ENCODE measurements around the gene GYPB. TPM values are rescaled to one million over a fixed set of nuclear protein-coding genes. Genes with fewer than 3 reads are reported as not detected.
A peak's percentile ranks its signal among the peaks of the same experiment; 100 is the strongest.
"Not testable (repeated sequence)": the region's sequence is repeated elsewhere in the genome, so short reads cannot be mapped to it uniquely, and the experiment has no call there.

The GYPB gene
- total RNA-seq, 2 experiments from 2014 or later = not detected

DNA sequence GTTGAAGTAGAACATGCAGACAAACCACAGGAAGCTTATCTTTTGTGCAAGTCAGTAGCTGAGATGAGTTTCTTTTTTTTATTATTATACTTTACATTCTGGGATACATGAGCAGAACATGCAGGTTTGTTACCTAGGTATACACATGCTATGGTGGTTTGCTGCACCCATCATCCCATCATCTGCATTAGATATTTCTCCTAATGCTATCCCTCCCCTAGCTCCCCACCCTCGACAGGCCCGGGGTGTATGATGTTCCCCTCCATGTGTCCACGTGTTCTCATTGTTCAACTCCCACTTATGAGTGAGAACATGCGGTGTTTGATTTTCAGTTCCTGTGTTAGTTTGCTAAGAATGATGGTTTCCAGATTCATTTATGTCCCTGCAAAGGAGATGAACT lies 11.5 kb upstream of the GYPB start:
- H3K36me3 Mint-ChIP-seq (ENCODE audit: low read depth); H3K27me3 Mint-ChIP-seq; H3K27ac Mint-ChIP-seq; H3K9me3 Mint-ChIP-seq (ENCODE audit: low read depth); CTCF ChIA-PET; H3K4me3 Mint-ChIP-seq; POLR2A ChIA-PET; ATAC-seq; intact Hi-C loops (cut with DNase I, micrococcal nuclease); DNase-seq; H3K4me1 Mint-ChIP-seq: not testable (repeated sequence)

DNA sequence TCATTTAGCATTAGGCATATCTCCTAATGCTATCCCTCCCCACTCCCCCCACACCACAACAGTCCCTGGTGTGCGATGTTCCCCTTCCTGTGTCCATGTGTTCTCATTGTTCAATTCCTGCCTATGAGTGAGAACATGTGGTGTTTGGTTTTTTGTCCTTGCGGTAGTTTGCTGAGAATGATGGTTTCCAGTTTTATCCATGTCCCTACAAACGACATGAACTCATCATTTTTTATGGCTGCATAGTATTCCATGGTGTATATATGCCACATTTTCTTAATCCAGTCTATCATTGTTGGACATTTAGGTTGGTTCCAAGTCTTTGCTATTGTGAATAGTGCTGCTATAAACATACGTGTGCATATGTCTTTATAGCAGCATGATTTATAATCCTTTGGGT lies 7.5 kb upstream of the GYPB start:
- intact Hi-C loops (cut with DNase I, micrococcal nuclease); CTCF ChIA-PET; H3K36me3 Mint-ChIP-seq (ENCODE audit: low read depth); H3K4me3 Mint-ChIP-seq; POLR2A ChIA-PET; DNase-seq; H3K27ac Mint-ChIP-seq; H3K9me3 Mint-ChIP-seq (ENCODE audit: low read depth); H3K27me3 Mint-ChIP-seq; H3K4me1 Mint-ChIP-seq; ATAC-seq: not testable (repeated sequence)

DNA sequence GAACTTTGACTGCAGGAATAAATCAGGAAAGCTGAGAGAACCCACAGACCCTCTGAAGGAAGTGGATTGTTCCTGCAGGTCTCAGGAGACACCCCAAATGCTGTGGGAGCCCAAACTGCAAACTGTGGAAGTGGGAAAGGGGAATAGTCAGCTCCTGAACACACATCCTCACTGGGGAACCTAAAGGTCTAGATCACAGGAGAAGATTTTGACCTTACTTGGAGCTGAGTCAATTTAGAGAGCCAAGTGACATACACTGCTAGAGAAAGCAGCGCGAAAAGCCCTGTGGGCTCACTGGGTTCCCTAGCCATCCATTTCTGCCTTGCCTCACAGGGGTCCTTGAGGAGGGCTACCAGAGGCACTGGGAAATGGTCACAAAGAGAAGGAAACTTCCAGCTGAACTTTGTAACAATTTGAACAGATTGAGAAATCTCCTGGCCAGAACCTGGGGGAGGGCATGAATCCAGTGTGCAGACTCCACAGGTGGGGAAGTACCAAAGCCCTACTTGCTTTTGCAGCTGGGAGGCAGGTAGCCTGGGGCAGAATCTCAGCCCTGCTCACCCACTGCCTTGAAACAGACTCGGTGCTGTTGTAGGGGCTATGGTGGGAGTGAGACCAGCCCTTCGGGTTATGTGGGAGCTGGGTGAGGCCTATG lies 5.3 kb upstream of the GYPB start:
- H3K36me3 Mint-ChIP-seq (ENCODE audit: low read depth); intact Hi-C loops (cut with DNase I, micrococcal nuclease); H3K4me3 Mint-ChIP-seq; H3K27me3 Mint-ChIP-seq; DNase-seq; H3K27ac Mint-ChIP-seq; POLR2A ChIA-PET; H3K4me1 Mint-ChIP-seq; ATAC-seq; H3K9me3 Mint-ChIP-seq (ENCODE audit: low read depth): not testable (repeated sequence)
- CTCF ChIA-PET = interaction anchor here (0.6 kb wide), 1 partner anchor 52 kb away, joined by 3 read pairs; no protein-coding TSS in a partner anchor

DNA sequence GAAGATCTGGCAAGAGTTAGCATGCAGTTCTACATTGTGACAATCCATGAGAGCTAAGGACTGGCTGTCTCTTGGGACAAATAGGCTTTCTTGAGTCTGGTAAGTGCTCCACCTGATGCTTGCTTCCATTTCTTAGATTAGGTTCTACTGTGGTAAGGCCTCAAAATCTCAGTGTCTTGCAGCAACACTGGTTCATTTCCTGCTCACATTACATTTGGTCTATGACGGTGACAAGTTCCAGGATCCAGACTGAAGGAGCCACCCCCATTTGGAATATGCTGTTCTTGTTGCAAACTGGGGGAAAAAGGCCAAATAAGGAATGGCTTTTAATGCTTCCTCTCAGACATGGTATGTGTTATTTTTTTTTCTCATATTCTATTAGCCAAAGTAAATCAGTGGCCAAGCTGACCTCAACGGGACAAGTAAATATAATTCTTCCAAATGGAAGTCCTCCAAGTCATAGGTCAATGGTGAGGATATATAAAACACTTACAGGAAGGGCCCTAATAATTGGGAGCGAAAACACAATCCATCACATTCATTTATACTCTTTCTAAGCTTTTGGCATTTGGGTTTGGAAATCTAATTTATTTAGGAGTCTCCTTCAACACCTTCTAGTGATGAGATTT lies 3.7 kb upstream of the GYPB start:
- H3K4me1 Mint-ChIP-seq; DNase-seq; ATAC-seq; H3K9me3 Mint-ChIP-seq (ENCODE audit: low read depth); POLR2A ChIA-PET; H3K27ac Mint-ChIP-seq; H3K4me3 Mint-ChIP-seq; intact Hi-C loops (cut with DNase I, micrococcal nuclease); H3K27me3 Mint-ChIP-seq; CTCF ChIA-PET; H3K36me3 Mint-ChIP-seq (ENCODE audit: low read depth): not testable (repeated sequence)

DNA sequence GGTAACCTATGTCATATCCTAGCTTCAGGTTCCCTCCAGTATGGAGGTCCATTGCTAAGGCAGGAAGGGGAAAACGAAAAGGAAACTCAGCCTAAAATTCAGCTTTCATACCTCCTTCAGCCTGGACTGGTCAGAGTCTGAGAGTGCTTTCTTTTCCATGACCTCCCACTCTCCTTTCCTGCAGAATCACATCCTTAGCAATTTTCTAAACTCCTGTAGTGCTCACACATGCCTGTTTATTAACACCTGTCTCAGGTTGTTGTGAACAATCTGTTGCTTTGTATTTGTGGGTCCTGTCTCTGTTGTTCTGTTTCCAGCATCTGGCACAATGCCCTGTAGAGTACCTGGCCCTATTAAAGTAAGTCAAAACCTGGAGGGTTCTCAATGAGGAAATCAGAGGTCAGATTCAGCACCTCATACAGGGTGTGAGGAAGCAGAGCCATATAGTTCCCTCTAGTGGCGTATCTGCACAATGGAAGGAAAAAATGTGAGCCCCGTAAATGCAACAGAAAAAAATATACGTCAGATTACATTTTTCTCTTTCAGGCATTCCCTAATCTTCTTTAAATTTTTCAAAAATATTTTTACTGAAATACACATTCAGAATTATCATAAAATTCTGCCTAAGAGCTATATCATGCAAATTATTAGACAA lies 2.3 kb upstream of the GYPB start:
- H3K27ac Mint-ChIP-seq; DNase-seq; POLR2A ChIA-PET; H3K27me3 Mint-ChIP-seq; H3K4me3 Mint-ChIP-seq; H3K36me3 Mint-ChIP-seq (ENCODE audit: low read depth); H3K4me1 Mint-ChIP-seq; CTCF ChIA-PET; H3K9me3 Mint-ChIP-seq (ENCODE audit: low read depth): not testable (repeated sequence)
- intact Hi-C loops (cut with DNase I, micrococcal nuclease) = loop anchor here (1.0 to 2.0 kb wide), 3 partner anchors 247 to 463 kb away; no protein-coding TSS in a partner anchor
- ATAC-seq = peak; percentile 44

DNA sequence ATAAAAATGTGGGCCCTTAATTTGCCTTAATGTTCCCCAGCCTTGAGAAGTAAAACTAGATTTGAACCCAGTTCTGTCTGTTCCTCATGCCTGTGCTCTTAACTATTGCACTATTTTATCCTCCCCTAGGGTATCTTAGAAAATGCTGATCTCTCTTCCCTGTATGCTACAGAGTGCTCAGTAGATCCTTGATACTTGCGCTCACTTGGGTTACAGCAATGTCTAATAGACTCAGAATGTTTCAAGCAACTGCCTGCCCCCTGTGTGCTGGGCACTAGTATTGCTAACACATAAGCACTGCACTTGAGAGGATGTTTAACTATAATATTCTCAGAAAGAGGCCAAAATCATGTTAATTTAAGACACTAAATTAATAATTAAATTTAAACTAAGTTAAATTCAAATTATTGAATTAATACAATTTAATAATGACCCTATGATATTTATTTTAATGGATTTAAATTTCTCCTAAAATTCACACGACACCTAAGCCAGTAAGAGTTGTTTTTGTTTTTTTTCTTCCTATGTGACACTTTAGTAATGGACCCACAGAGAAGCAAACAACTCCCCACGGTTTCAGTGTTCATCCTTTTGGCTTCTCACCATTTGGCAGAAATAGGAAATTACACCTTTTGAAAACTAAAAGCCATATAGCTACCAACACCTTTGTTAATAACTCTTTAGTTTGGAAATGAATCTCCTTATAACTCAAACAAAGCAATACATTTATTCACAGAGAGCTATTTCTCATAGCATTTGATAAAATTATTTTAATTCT lies 768 bp downstream of the GYPB start:
- CTCF ChIA-PET = interaction anchor here (1.5 kb wide), 1 partner anchor 245 kb away, joined by 5 read pairs; no protein-coding TSS in a partner anchor
- POLR2A ChIA-PET; H3K4me3 Mint-ChIP-seq; H3K27me3 Mint-ChIP-seq; intact Hi-C loops (cut with DNase I, micrococcal nuclease); H3K36me3 Mint-ChIP-seq (ENCODE audit: low read depth); ATAC-seq; H3K27ac Mint-ChIP-seq; H3K4me1 Mint-ChIP-seq; DNase-seq; H3K9me3 Mint-ChIP-seq (ENCODE audit: low read depth): not testable (repeated sequence)

DNA sequence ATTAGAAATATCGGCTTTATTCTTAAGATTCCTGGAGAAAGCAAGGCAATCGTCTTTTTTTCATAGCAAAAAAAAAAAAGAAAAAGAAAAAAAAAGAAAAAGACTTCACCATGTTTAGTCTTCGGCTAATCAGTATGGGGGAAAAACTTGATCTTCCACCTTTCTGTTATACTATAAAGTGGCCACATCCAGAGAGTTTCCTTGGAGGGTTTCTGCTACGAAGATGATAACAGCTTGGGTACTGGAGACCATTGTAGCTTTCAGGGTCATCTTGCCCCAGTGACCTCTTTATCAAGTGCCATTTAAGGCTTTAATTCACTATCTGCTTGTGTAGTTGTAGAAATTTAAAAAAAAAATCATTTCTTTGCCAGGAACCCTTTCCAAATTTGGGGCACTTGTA lies 1.9 kb downstream of the GYPB start:
- H3K4me3 Mint-ChIP-seq; POLR2A ChIA-PET; DNase-seq; H3K9me3 Mint-ChIP-seq (ENCODE audit: low read depth); H3K4me1 Mint-ChIP-seq; H3K27ac Mint-ChIP-seq; H3K36me3 Mint-ChIP-seq (ENCODE audit: low read depth); ATAC-seq; H3K27me3 Mint-ChIP-seq; intact Hi-C loops (cut with DNase I, micrococcal nuclease): not testable (repeated sequence)
- CTCF ChIA-PET = interaction anchor here (1.5 kb wide), 1 partner anchor 244 kb away, joined by 5 read pairs; no protein-coding TSS in a partner anchor

DNA sequence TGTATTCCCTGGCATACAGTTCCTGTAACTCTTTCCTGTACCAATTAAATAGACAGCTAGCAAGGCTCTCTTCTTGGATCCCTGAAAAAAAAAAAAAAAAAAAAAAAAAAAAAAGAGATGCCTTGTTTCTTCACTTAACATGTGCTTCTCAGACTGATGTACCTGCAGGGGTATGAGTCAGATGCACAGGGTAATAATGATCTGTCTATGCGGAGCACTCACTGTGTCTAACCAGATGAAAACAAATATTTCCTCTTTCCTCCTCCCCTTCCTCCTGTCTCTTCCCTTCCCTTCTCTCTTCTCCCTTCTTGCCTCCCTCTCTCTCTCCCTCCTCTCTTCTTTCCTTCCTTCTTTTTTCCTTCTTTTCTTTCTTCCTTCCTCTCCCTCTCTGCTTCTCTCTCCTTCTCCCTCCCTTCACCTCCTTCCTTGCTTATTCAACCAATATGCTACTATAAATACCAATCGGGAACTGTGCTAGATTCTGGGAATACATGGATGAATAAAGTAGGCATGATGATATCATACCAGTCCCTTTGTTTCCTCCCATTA lies 3.0 kb downstream of the GYPB start:
- H3K4me1 Mint-ChIP-seq; intact Hi-C loops (cut with DNase I, micrococcal nuclease); CTCF ChIA-PET; POLR2A ChIA-PET; H3K27ac Mint-ChIP-seq; ATAC-seq; H3K36me3 Mint-ChIP-seq (ENCODE audit: low read depth); H3K9me3 Mint-ChIP-seq (ENCODE audit: low read depth); H3K4me3 Mint-ChIP-seq; H3K27me3 Mint-ChIP-seq; DNase-seq: not testable (repeated sequence)

DNA sequence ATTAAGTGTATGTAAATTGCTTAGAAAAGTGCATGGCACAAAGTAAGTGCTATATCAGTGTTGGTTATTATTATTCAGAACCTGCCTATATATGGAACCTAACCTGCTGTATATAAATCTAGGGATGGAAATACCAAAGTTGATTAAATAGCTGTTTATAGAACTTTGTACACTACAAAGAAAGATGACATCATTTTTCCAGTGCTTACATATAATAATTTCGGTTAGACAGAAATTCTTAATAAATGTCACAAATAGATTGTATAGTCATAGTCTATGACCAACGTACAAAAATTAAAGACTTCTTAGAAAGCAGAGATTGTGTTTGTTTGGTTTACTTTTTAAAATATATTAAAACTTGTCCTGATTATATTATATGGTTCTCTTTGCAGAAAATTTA lies 4.4 kb downstream of the GYPB start:
- no peak overlapping the region for H3K4me3 Mint-ChIP-seq
- H3K27me3 Mint-ChIP-seq = no peaks in the 10 kb centered on the region
- intact Hi-C loops (cut with DNase I, micrococcal nuclease) = no loop called here
- CTCF ChIA-PET = no interaction called here
- H3K4me1 Mint-ChIP-seq = no peaks in the 10 kb centered on the region
- POLR2A ChIA-PET = no interaction called here
- no peaks in the 10 kb centered on the region for H3K36me3 Mint-ChIP-seq (ENCODE audit: low read depth)
- H3K9me3 Mint-ChIP-seq (ENCODE audit: low read depth) = no peaks in the 10 kb centered on the region
- ATAC-seq (no peak), DNase-seq (no peak)
- H3K27ac Mint-ChIP-seq = no peak overlapping the region

DNA sequence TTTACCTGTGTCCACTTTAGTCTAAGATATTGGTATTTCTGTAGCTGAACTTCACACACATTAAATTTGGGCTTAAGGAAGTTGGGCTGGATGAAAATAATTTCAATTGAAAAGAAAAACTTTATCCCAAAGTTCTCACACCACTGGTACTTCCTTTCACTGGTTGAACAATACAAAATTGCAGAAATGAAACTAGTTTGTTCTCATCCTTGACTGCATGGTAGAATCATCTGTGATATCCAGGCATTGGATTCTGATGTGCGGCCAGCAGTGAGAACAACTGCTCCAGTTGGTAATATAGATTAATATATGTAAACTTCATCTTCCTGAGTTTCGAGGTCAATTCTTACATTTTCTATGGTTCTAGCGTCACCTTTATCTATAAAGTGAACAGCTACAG lies 10.6 kb downstream of the GYPB start:
- POLR2A ChIA-PET; H3K4me1 Mint-ChIP-seq; H3K27ac Mint-ChIP-seq; CTCF ChIA-PET; ATAC-seq; H3K36me3 Mint-ChIP-seq (ENCODE audit: low read depth); DNase-seq; H3K27me3 Mint-ChIP-seq; H3K4me3 Mint-ChIP-seq; H3K9me3 Mint-ChIP-seq (ENCODE audit: low read depth): not testable (repeated sequence)
- intact Hi-C loops (cut with DNase I, micrococcal nuclease) = loop anchor here in 1 of 2 experiments (5.0 kb wide), 1 partner anchor 121 kb away; no protein-coding TSS in a partner anchor

DNA sequence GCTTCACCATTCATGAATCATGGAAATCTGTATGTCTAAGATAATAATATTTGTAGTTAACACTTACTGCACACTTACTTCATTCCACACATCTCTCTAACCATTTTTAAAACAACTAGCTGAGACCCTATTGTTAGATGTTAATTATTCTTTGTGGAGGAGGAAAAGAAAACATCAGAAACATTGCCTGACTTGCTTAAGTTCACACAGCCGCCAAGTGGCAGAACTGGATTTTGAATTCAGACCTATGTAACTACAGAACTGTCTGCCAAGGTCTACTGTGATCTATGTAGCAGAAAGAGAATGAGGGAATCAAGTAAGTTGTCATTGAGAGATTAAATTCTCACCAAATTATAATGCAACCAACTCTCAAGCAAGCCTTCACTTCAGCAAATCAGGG lies 11.2 kb downstream of the GYPB start:
- H3K9me3 Mint-ChIP-seq (ENCODE audit: low read depth); CTCF ChIA-PET; H3K4me3 Mint-ChIP-seq; H3K27ac Mint-ChIP-seq; H3K4me1 Mint-ChIP-seq; H3K27me3 Mint-ChIP-seq; H3K36me3 Mint-ChIP-seq (ENCODE audit: low read depth); DNase-seq; POLR2A ChIA-PET; ATAC-seq: not testable (repeated sequence)
- intact Hi-C loops (cut with DNase I, micrococcal nuclease) = loop anchor here in 1 of 2 experiments (5.0 kb wide), 1 partner anchor 121 kb away; no protein-coding TSS in a partner anchor
